GM23338 (cell line): ENCODE measurements around the gene FURIN. TPM values are rescaled to one million over a fixed set of nuclear protein-coding genes. Genes with fewer than 3 reads are reported as not detected.

ENCODE experiments used
- ATAC-seq: fragments of 200-7000 bp; cut with Tn5 transposase; 3 replicates; pipeline ENCODE4 v1.9.1; 2020
- DNase-seq: peaks from one replicate; pipeline ENCODE4 v3.0.0-alpha.2; 2015; ENCODE audit warnings: low spot score
- H2AFZ ChIP-seq: fragments of 200-600 bp; sonication (generic); 2 replicates; pipeline ENCODE4 v1.8.0; 2016; ENCODE audit warnings: antibody characterized with exemption, mild to moderate bottlenecking, moderate library complexity
- H3F3A ChIP-seq: fragments of 200-600 bp; sonication (generic); replicated peaks from 2 replicates; pipeline ENCODE4 v1.8.0; 2017; ENCODE audit warnings: antibody characterized with exemption, mixed run types, low read depth
- H3K27ac ChIP-seq: fragments of 200-600 bp; sonication (generic); 2 replicates; pipeline ENCODE4 v1.6.1; 2016; ENCODE audit warnings: low read depth
- H3K27me3 ChIP-seq: fragments of 200-600 bp; sonication (generic); 2 replicates; pipeline ENCODE4 v1.8.0; 2016; ENCODE audit warnings: mild to moderate bottlenecking, mixed run types, moderate library complexity; ENCODE audit not compliant: insufficient read depth
- H3K36me3 ChIP-seq: fragments of 200-600 bp; sonication (generic); 2 replicates; pipeline ENCODE4 v1.8.0; 2016; ENCODE audit warnings: mild to moderate bottlenecking; ENCODE audit not compliant: insufficient read depth
- H3K4me1 ChIP-seq: fragments of 200-600 bp; sonication (generic); 2 replicates; pipeline ENCODE4 v1.8.0; 2016; ENCODE audit warnings: mild to moderate bottlenecking, moderate library complexity; ENCODE audit not compliant: insufficient read depth
- H3K4me2 ChIP-seq: fragments of 200-600 bp; sonication (generic); 2 replicates; pipeline ENCODE4 v1.7.1; 2017; ENCODE audit warnings: mixed run types
- H3K4me3 ChIP-seq: fragments of 200-600 bp; sonication (generic); 2 replicates; pipeline ENCODE4 v1.6.1; 2016; ENCODE audit warnings: mixed run types
- H3K79me2 ChIP-seq: fragments of 200-600 bp; sonication (generic); replicated peaks from 2 replicates; pipeline ENCODE4 v1.8.0; 2017; ENCODE audit warnings: mild to moderate bottlenecking; ENCODE audit not compliant: insufficient read depth
- H3K9me2 ChIP-seq: fragments of 200-600 bp; sonication (generic); 2 replicates; pipeline ENCODE4 v1.8.0; 2017; ENCODE audit not compliant: insufficient read depth
- H4K20me1 ChIP-seq: fragments of 200-600 bp; sonication (generic); replicated peaks from 2 replicates; pipeline ENCODE4 v1.8.0; 2017; ENCODE audit warnings: mild to moderate bottlenecking; ENCODE audit not compliant: insufficient read depth
- H3K27ac Mint-ChIP-seq: 2 replicates; pipeline ENCODE4 v1.8.0; 2020; ENCODE audit warnings: inconsistent platforms, mild to moderate bottlenecking, moderate library complexity, mixed read lengths
- H3K27me3 Mint-ChIP-seq: 3 replicates; pipeline ENCODE4 v1.8.0; 2022; ENCODE audit warnings: low read depth, mild to moderate bottlenecking, moderate library complexity, mixed read lengths, inconsistent platforms; ENCODE audit not compliant: insufficient read depth, poor library complexity
- H3K36me3 Mint-ChIP-seq: 3 replicates; pipeline ENCODE4 v1.8.0; 2021; ENCODE audit warnings: low read depth, mild to moderate bottlenecking, inconsistent platforms, moderate library complexity, mixed read lengths
- H3K4me1 Mint-ChIP-seq: 3 replicates; pipeline ENCODE4 v1.8.0; 2020; ENCODE audit warnings: mild to moderate bottlenecking, inconsistent platforms, mixed read lengths
- H3K4me3 Mint-ChIP-seq: 3 replicates; pipeline ENCODE4 v1.8.0; 2021; ENCODE audit warnings: moderate library complexity, mild to moderate bottlenecking, inconsistent platforms, mixed read lengths
- H3K9me3 Mint-ChIP-seq: 3 replicates; pipeline ENCODE4 v1.8.0; 2020; ENCODE audit warnings: moderate library complexity, mild to moderate bottlenecking, inconsistent platforms, mixed read lengths
- EZH2 ChIP-seq: fragments of 200-600 bp; sonication (generic); IDR thresholded peaks from one replicate; pipeline ENCODE4 v1.8.0; 2017; ENCODE audit warnings: antibody characterized with exemption, mild to moderate bottlenecking, low read depth; ENCODE audit not compliant: unreplicated experiment
- EZH2phosphoT487 ChIP-seq: fragments of 200-600 bp; sonication (generic); IDR thresholded peaks from one replicate; pipeline ENCODE4 v1.8.1; 2018; ENCODE audit warnings: antibody characterized with exemption; ENCODE audit not compliant: unreplicated experiment
- NANOG ChIP-seq: IDR thresholded peaks from 2 replicates; pipeline ENCODE4 v1.6.1; 2016; ENCODE audit warnings: antibody characterized with exemption, borderline replicate concordance
- REST ChIP-seq: IDR thresholded peaks from one replicate; pipeline ENCODE4 v1.6.1; 2018; ENCODE audit warnings: antibody characterized with exemption; ENCODE audit not compliant: unreplicated experiment
- STAT1 ChIP-seq: IDR thresholded peaks from one replicate; pipeline ENCODE4 v1.6.1; 2016; ENCODE audit warnings: antibody characterized with exemption; ENCODE audit not compliant: unreplicated experiment
- ZNF114 ChIP-seq: fragments of 250-450 bp; sonication (Bioruptor Pico); IDR thresholded peaks from 2 replicates; pipeline ENCODE4 v1.5.0; 2020; ENCODE audit warnings: mild to moderate bottlenecking, moderate library complexity
- ZNF462 ChIP-seq: fragments of 250-450 bp; sonication (Bioruptor Pico); IDR thresholded peaks from 2 replicates; pipeline ENCODE4 v1.5.0; 2020; ENCODE audit warnings: mild to moderate bottlenecking, moderate library complexity
- polyA plus RNA-seq: library from polyadenylated mRNA; unstranded; fragments of >200 nt; fragmentation: Nextera tagmentation; extraction: Ambion mirVana; gene quantifications from 2 replicates; pipeline ENCODE4 v1.2.1, GENCODE V29; 2016
- total RNA-seq: library from RNA; depleted of rRNA; stranded (reverse); fragments of >200 nt; shearing (Covaris generic); gene quantifications from 2 replicates; pipeline ENCODE4 v1.2.3, GENCODE V29; 2014

The FURIN gene
- total and polyA plus RNA-seq, 2 experiments from 2014 or later: 6.3 to 20.9 TPM

- H3K36me3 Mint-ChIP-seq: peaks cover 12% of the 10 kb centered on the region
- TF ChIP-seq REST (no peak), ZNF114 (CRISPR knock-in tag) (no peak), EZH2 (no peak), EZH2phosphoT487 (no peak), ZNF462 (CRISPR knock-in tag) (no peak), NANOG (no peak), STAT1 (no peak)
- H3F3A ChIP-seq: no peaks in the 10 kb centered on the region
- DNase-seq: peak; percentile 25
- no peaks in the 10 kb centered on the region for H3K36me3 ChIP-seq
- peak overlapping the region; percentile 66; the same call in 1 of the 2 replicates for H3K27ac ChIP-seq
- H3K9me2 ChIP-seq: no peaks in the 10 kb centered on the region
- no peak overlapping the region for H3K4me3 ChIP-seq
- no peaks in the 10 kb centered on the region for H3K4me1 ChIP-seq
- peaks cover 6% of the 10 kb centered on the region for H3K4me1 Mint-ChIP-seq
- no peaks in the 10 kb centered on the region for H4K20me1 ChIP-seq
- ATAC-seq: peak; percentile 52
- peaks cover 8% of the 10 kb centered on the region for H3K27me3 Mint-ChIP-seq
- peak overlapping the region; percentile 87 for H3K27ac Mint-ChIP-seq
- no peak overlapping the region for H2AFZ ChIP-seq
- no peak overlapping the region for H3K4me2 ChIP-seq
- no peaks in the 10 kb centered on the region for H3K9me3 Mint-ChIP-seq
- H3K27me3 ChIP-seq: no peaks in the 10 kb centered on the region
- no peaks in the 10 kb centered on the region for H3K79me2 ChIP-seq
- H3K4me3 Mint-ChIP-seq: no peak overlapping the region
These were observed 47.5 kb downstream of the FURIN start for GRCh38 chr15:90915808-90916440.
